HG03045 (cell line): ENCODE results near the gene SFTPD.
"Not testable (repeated sequence)": the region's sequence is repeated elsewhere in the genome, so short reads cannot be mapped to it uniquely, and the experiment has no call there.

ENCODE experiments used
- ATAC-seq: cut with Tn5 transposase; IDR thresholded peaks from one replicate; pipeline ENCODE4 v1.9.1; 2021; ENCODE audit warnings: mild to moderate bottlenecking, moderate library complexity; ENCODE audit not compliant: unreplicated experiment

Gene SFTPD

GRCh38 chr10:79927111-79927828, 21.6 kb downstream of the SFTPD start:
- ATAC-seq = no peak

GRCh38 chr10:79926037-79926436, 22.9 kb downstream of the SFTPD start:
- ATAC-seq = no peak

GRCh38 chr10:79925614-79926013, 23.3 kb downstream of the SFTPD start:
- ATAC-seq = no peak

GRCh38 chr10:79923669-79924068, 25.2 kb downstream of the SFTPD start:
- ATAC-seq = no peak

GRCh38 chr10:79923145-79923544, 25.8 kb downstream of the SFTPD start:
- ATAC-seq = no peak

GRCh38 chr10:79922011-79922412, 26.9 kb downstream of the SFTPD start:
- ATAC-seq = not testable (repeated sequence)

GRCh38 chr10:79915838-79916237, 33.1 kb downstream of the SFTPD start:
- ATAC-seq = not testable (repeated sequence)

- ATAC-seq = not testable (repeated sequence)
These were observed 34.4 kb downstream of the SFTPD start for GRCh38 chr10:79914512-79914911.

- ATAC-seq = no peak
These were observed 38.1 kb downstream of the SFTPD start for GRCh38 chr10:79910836-79911235.

GRCh38 chr10:79910344-79910743, 38.6 kb downstream of the SFTPD start:
- ATAC-seq = no peak

- no peak for ATAC-seq
These were observed 43.3 kb downstream of the SFTPD start for GRCh38 chr10:79905322-79906314.

- ATAC-seq = no peak
These were observed 44.1 kb downstream of the SFTPD start for GRCh38 chr10:79904671-79905321.

- not testable (repeated sequence) for ATAC-seq
These were observed 47.3 kb downstream of the SFTPD start for GRCh38 chr10:79901571-79901970.

- ATAC-seq = no peak
These were observed 50.1 kb downstream of the SFTPD start for GRCh38 chr10:79898597-79899325.

- not testable (repeated sequence) for ATAC-seq
These were observed 56.0 kb downstream of the SFTPD start for GRCh38 chr10:79892896-79893295.

GRCh38 chr10:79890469-79890868, 58.4 kb downstream of the SFTPD start:
- ATAC-seq = no peak

- ATAC-seq = not testable (repeated sequence)
These were observed 59.9 kb downstream of the SFTPD start for GRCh38 chr10:79888984-79889383.
